ENCODE data around the gene SPOCD1.

DNA sequence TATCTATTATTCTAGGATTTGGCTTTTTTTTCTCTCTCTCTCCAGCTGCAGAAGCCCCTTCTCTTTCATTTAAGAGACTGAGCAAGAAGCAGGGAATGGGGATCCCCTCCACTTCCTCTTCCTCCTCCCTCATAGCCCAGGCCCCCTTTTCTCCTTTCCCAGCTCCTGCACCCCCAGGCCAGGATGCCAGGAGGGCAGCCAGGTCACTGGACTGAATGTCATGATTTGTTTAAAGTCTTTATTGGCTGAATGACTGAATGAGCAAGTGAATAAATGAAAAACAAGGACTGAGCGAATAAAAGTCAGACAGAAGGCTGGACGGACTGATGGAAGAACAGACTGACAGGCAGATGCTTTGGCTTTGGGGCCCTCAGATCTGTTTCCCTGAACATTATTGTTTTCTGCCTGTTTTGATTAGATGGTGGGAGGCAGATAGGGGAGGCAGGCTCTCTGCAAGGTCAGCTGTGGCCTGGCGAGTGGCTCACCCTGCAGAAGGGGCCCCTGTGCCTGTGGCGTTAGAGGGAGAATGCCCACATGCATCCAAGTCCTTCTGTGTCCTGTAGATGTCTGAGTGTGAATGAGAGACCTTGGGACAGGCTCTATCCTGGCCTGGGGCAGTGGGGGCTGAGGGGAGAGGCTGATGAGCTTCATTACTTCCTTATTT lies 31.3 kb downstream of the SPOCD1 start:
- TF ChIP-seq, protein P1, sequence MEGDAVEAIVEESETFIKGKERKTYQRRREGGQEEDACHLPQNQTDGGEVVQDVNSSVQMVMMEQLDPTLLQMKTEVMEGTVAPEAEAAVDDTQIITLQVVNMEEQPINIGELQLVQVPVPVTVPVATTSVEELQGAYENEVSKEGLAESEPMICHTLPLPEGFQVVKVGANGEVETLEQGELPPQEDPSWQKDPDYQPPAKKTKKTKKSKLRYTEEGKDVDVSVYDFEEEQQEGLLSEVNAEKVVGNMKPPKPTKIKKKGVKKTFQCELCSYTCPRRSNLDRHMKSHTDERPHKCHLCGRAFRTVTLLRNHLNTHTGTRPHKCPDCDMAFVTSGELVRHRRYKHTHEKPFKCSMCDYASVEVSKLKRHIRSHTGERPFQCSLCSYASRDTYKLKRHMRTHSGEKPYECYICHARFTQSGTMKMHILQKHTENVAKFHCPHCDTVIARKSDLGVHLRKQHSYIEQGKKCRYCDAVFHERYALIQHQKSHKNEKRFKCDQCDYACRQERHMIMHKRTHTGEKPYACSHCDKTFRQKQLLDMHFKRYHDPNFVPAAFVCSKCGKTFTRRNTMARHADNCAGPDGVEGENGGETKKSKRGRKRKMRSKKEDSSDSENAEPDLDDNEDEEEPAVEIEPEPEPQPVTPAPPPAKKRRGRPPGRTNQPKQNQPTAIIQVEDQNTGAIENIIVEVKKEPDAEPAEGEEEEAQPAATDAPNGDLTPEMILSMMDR (IDR thresholded peaks at IDR 0.05): no peak
- TF ChIP-seq POLR2AphosphoS5 (IDR thresholded peaks at IDR 0.05): no peak
- TF ChIP-seq POLR2A (IDR thresholded peaks at IDR 0.05): no peak

All from prostate gland (tissue), 2 donors.